ENCODE results near the gene ITGB5.

ITGB5 gene, protein sequence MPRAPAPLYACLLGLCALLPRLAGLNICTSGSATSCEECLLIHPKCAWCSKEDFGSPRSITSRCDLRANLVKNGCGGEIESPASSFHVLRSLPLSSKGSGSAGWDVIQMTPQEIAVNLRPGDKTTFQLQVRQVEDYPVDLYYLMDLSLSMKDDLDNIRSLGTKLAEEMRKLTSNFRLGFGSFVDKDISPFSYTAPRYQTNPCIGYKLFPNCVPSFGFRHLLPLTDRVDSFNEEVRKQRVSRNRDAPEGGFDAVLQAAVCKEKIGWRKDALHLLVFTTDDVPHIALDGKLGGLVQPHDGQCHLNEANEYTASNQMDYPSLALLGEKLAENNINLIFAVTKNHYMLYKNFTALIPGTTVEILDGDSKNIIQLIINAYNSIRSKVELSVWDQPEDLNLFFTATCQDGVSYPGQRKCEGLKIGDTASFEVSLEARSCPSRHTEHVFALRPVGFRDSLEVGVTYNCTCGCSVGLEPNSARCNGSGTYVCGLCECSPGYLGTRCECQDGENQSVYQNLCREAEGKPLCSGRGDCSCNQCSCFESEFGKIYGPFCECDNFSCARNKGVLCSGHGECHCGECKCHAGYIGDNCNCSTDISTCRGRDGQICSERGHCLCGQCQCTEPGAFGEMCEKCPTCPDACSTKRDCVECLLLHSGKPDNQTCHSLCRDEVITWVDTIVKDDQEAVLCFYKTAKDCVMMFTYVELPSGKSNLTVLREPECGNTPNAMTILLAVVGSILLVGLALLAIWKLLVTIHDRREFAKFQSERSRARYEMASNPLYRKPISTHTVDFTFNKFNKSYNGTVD

GRCh38 chr3:124887177-124887931 is at the start of gene ITGB5:
Gene ITGB5 (minus strand): TSS chr3:124887365. CDS start chr3:124887000, 365 bp downstream.
- peak in 1 of 2 donors; percentile 4 for DNase-seq

GRCh38 chr3:124935794-124936542 is 48.8 kb upstream of the ITGB5 start:
- DNase-seq, result no peak

DNA sequence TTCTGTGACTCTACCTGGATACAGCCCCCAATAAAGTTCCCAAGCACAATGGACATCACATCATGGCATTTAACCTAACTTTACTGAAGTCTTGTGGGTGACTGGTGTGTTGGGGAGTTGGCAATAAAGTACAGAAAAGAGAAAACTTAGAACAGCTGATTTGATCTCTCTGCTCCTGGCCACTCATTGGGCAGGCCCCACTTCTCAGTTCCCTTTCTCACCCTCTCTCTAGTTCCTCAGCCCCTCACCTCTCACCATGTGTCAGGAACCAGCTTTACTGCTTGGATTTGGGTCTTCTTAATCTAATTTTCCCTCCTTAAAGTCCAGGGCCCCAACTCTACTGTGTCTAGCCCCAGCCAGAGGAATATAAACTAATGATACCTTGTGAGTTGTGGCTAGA is 48.1 kb upstream of the ITGB5 start:
- DNase-seq, result no peak

GRCh38 chr3:124934577-124934976 is 47.4 kb upstream of the ITGB5 start, which contains the start of gene MUC13:
Gene MUC13 (minus strand): TSS chr3:124934751. CDS start chr3:124934712, 39 bp downstream.
- no peak for DNase-seq

GRCh38 chr3:124928333-124929202 is 41.4 kb upstream of the ITGB5 start:
- peak; percentile 41 to 63 for DNase-seq

DNA sequence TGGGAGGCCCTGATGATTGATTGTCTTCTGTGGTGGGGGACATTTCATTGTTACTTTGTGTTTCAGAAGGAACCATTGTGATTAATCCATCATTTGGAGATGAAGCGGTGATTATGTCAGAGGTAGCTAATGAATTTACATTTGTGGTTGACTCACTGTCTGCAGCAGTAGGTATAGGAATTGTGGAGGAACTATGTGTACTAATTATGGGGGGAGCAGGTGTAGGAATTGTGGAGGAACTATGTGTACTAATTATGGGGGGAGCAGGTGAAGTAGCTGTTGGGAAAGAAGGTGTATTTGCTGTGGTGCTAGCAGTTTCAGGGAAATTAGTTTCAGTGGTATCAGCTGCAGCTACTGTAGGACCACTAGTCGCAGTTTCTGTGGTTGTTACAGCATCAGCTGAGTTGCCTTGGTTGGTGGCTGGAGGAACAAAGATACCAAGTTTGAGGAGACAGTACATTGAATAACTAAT is 40.4 kb upstream of the ITGB5 start:
- DNase-seq, result no peak

DNA sequence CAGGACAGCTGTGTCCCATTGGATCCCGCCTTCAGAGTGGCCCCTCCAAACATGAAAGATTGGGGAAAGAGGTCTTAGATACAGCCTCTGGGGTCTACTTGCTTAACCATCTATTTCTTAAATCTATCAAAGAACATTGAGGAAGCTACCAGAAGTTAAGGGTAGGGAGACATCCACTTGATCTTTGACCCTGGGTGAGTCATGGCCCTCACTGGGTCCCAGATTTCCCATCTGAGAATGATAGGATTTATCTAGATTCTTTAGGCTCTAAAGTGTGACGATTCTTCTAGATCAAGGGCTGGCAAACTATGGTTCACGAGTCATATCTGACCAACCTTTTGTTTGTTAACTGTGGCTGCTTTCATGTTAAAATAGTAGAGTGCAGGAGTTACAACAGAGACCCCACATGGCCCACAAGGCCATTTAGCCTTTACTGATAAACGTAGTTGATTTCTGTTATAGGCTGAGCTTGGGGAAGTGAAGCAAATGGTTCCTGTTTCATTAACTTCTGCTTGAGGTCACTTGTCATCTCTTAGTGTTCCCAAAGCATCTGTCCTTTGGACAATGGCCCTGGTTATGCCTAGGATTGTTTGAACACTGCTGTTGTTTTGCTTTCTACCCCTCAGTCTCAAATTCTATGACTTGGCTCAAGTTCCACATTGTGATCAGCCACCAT is 39.4 kb upstream of the ITGB5 start:
- DNase-seq, result no peak

DNA sequence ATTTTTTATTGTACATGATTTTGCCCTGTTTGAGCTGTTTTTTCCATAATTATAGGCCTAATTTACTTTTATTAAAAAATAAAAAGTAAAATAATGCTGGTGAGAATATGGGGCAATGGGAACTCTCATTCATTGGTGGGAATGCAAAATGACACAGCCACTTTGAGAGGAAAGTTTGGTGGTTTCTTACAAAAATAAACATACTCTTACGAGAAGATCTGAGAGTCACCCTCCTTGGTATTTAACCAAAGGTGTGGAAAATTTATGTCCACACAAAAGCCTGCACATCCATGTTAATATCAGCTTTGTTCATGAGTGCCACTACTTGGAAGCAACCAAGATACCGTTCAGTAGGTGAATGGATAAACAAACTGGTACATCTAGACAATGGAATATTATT is 37.6 kb upstream of the ITGB5 start:
- DNase-seq, result no peak

DNA sequence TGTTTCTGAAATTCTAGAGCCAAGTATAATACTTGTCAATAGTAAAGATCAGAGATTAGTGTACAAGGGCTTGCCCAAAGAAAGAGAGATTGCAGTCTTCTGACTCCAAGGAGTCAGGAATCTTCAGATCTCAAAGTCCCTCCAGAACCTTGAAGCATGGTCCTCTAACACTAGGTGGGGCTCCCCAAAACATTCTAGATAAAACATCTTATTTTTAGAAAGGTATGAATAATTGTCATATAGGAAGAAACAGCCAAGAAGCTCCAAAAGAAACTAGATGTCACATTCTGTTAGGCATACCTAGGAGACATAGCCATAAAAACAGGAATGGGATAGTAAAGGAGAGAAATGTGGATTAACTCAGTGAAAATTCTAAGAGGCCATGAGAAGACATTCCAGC is 36.7 kb upstream of the ITGB5 start:
- DNase-seq, result no peak

DNA sequence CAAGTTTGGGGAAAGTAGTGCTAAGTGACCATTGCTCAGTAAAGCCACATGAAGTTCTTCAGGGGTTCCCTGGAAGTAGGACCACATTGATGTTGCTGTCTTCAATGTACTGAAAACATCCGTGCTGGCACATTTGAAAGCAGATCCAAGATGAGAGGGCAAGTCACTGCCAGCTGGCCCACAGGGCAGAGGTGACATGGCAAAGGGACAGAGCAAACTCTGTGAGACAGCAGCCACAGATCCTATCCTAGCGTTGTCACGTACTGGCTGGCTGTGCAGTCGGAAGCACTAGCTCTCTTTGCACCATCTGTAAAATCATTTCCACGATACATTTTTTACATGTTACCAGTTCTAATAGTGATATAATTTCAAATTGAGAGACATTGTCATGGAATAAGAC is 33.6 kb upstream of the ITGB5 start:
- DNase-seq, result no peak

GRCh38 chr3:124919756-124920155 is 32.6 kb upstream of the ITGB5 start:
- DNase-seq, result no peak

- no peak for DNase-seq
Observed at GRCh38 chr3:124918524-124918923, 31.4 kb upstream of the ITGB5 start.

DNA sequence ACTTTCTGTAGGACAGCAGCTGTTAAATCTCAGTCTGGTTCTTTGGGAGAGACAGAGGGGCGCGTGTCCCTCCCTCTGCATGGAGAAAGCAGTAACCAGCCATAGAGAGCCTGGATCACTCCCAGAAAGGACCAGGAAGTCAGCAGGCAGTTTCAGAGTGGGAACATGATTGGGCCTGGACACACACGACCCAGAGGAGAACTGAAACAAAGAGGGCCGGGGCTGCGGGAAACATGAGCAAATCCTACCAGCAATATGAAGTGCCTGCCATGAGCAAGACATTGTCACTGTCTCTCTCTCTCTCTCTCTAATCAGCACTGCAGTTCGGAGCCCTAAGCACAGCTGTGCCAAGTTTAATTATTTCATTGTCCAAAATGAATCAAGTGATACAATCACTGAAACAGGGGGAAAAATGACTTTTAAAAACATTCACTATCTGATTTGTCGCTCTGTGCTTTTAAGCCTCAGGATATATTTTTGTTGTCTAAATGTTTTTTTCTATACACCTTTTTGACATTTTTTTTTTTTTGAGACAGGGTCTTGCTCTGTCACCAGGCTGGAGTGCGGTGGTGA is 29.8 kb upstream of the ITGB5 start:
- DNase-seq, result no peak

GRCh38 chr3:124915254-124915653 is 28.1 kb upstream of the ITGB5 start:
- DNase-seq, result no peak

DNA sequence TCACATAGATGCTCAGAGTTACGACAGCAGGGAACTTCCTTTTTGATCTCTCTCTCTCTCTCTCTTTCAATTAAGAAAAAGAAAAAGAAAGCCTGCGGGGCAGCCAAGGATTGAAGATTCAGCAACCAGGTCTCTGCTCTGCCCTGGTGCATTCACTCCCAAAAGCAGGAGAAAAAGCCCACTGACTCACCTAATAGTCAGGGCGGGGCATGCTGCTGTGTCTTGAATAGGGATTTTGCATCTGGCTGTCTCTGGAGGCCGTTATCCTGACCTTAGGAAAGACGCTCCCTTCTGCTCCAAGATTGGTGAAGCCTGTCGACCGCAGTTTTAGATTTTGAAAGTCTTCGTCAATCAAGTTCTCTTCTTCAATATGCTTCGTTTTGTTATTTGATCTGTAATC is 20.8 kb upstream of the ITGB5 start:
- no peak for DNase-seq

DNA sequence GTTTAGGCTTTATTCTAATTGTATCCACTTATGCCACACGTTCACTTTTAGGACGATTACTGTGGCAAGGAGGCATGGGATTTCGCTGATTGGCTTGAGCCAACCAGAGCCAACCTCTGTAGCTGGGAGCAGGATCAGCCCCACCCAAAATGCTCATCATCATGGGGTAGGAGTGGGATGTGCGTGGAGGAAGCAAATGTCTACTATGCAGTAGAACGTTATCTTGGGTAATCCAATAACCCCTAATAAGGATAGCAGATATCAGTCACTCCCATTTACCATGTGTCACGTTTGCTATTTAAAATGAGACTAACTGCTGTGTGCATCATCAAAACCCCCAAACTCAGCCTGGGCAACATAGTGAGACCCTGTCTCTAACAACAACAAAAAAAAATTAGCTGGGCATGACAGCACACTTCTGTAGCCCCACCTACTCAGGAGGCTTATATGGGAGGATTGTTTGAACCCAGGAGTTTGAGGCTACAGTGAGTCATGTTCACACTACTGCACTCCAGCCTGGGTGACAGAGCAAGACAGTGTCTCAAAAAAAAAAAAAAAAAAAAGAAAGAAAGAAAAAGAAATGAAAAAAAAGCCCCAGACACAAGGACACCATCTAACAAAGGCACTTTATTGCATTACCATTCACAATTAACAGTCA is 17.8 kb upstream of the ITGB5 start:
- DNase-seq, result no peak

DNA sequence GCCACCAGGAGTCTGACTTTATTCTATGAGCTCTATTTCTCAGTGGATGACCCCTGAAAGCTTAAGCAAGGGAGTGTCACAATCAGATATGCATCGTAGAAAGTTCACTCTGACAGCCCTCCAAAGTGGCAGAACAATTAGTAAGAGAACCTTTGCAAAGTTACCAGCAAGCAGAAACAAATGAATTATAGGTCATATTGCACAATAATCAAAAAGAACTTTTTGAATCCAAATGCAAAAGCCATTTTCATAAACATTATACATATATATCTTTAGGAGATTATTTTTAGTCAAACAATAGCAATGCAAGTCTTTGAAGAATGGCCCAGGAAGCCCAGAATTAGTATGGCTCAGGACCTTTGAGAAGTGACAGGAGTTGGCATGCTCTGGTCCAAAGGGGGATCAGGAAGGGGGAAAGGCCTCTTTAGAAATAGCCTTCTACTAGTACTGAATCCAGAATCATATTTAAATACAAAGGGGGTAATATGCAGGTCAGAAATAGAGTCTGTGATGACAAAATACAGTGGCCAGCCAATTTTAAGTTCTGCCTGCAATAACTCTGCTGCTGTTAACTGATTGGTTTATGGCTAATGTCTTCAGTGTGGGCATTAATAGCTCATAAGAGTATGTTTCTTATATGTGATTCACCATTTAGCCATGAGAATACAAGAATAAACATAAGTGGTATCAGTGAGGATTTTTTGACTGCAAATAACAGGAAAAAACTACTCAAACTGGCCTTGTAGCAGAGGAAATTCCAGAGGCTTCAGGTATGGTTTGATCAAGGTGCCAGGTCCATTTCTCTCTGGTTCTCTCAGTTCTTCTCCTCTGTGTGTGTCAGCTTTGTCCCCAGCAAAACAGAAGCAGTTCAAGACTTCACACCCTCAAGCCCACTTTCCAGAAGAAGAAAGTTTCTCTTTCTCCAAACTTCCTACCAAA is 17.0 kb upstream of the ITGB5 start:
- DNase-seq, result no peak

DNA sequence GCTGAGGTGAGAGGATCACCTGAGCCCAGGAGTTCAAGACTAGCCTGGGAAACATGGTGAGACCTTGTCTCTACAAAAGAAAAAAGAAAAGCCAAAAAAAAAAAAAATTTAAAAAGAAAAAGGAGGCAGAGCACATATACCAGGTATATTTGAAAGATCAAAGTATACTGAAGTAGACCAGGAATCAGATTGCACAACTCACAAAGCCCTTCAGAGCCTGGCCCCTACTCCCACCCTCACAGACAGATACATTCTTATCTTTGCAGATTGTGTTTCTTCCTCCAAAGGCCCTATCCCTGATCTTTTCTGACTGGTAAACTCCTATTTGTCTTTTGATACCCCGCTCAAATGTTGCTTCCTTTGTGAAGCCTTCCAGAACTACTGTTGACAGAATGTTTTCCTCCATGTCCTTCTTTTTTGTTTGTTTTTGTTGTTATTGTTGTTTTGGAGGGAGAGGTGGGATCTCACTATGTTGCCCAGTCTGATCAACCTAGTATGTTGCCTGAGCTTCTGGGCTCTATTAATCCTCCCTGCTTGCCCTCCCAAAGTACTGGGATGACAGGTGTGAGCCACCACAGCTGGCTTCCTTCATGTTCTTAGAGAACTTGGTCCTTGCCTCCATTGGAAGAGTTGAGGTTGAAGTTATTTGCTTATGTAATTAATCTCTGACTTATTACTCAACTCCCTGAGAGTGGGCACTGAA is 9.8 kb upstream of the ITGB5 start:
- no peak for DNase-seq
